IMR-90 (cell line): ENCODE data around the gene EVI5. TPM values are rescaled to one million over a fixed set of nuclear protein-coding genes. Genes with fewer than 3 reads are reported as not detected.

Experiments
- ATAC-seq: fragments of 200-7000 bp; cut with Tn5 transposase; 2 replicates; pipeline ENCODE4 v1.9.1; 2020; ENCODE audit warnings: low read depth, mild to moderate bottlenecking, moderate library complexity
- BruUV-seq: library from RNA; stranded (reverse); fragments of 400-500 nt; replicated peaks from 2 replicates; lab custom pipeline; 2021; lab: Mats Ljungman, UMichigan
- CTCF ChIA-PET: fragments of 300-600 bp; formaldehyde crosslinking; extraction: SDS; loops from one replicate; lab custom pipeline; 2021; ENCODE audit warnings: antibody characterized with exemption; lab: Yijun Ruan, JAX
- POLR2A ChIA-PET: fragments of 300-600 bp; sonication (Branson Sonifier 250); formaldehyde crosslinking; loops from one replicate; lab custom pipeline; 2022; ENCODE audit warnings: antibody characterized with exemption; ENCODE audit not compliant: unreplicated experiment; lab: Charles Lee
- DNase-seq: peaks from one replicate; pipeline ENCODE4 v3.0.0; 2013
- H2AFZ ChIP-seq: replicated peaks from 2 replicates; pipeline ENCODE3; 2013; ENCODE audit warnings: low read length, mild to moderate bottlenecking; ENCODE audit not compliant: poor library complexity
- H2AK5ac ChIP-seq: 2 replicates; pipeline ENCODE4 v1.6.1; 2013; ENCODE audit warnings: low read depth, low read length, inconsistent platforms
- H2AK9ac ChIP-seq: replicated peaks from 2 replicates; pipeline ENCODE3; 2013; ENCODE audit warnings: mild to moderate bottlenecking, low read depth, low read length, moderate library complexity; ENCODE audit not compliant: poor library complexity
- H2BK120ac ChIP-seq: 2 replicates; pipeline ENCODE4 v1.6.1; 2013; ENCODE audit warnings: low read depth, low read length, inconsistent platforms
- H2BK15ac ChIP-seq: 3 replicates; pipeline ENCODE4 v1.6.1; 2013; ENCODE audit warnings: low read depth, low read length, inconsistent platforms
- H2BK20ac ChIP-seq: 2 replicates; pipeline ENCODE4 v1.6.1; 2013; ENCODE audit warnings: low read depth, mild to moderate bottlenecking, inconsistent platforms, low read length, moderate library complexity
- H2BK5ac ChIP-seq: 2 replicates; pipeline ENCODE4 v1.6.1; 2013; ENCODE audit warnings: mild to moderate bottlenecking, low read depth, low read length, inconsistent platforms; ENCODE audit not compliant: poor library complexity, severe bottlenecking
- H3K14ac ChIP-seq: replicated peaks from 2 replicates; pipeline ENCODE4 v1.6.1; 2013; ENCODE audit warnings: low read depth, low read length, inconsistent platforms
- H3K18ac ChIP-seq: 2 replicates; pipeline ENCODE4 v1.6.1; 2013; ENCODE audit warnings: low read depth, low read length, control low read depth
- H3K23ac ChIP-seq: 2 replicates; pipeline ENCODE4 v1.6.1; 2013; ENCODE audit warnings: low read depth, low read length, inconsistent platforms
- H3K27ac ChIP-seq: 2 replicates; pipeline ENCODE4 v1.5.1; 2013; ENCODE audit warnings: mild to moderate bottlenecking, control low read depth, low read length; ENCODE audit not compliant: insufficient read depth
- H3K27me3 ChIP-seq: 2 replicates; pipeline ENCODE4 v1.6.1; 2013; ENCODE audit warnings: low read length; ENCODE audit not compliant: control insufficient read depth, insufficient read depth
- H3K36me3 ChIP-seq: 2 replicates; pipeline ENCODE4 v1.6.1; 2013; ENCODE audit warnings: low read length, mixed read lengths; ENCODE audit not compliant: control insufficient read depth, insufficient read depth
- H3K4ac ChIP-seq: 2 replicates; pipeline ENCODE4 v1.6.1; 2013; ENCODE audit warnings: low read depth, low read length, inconsistent platforms
- H3K4me1 ChIP-seq: 2 replicates; pipeline ENCODE4 v1.6.1; 2013; ENCODE audit warnings: low read length, mixed read lengths; ENCODE audit not compliant: control insufficient read depth, insufficient read depth
- H3K4me2 ChIP-seq: 2 replicates; pipeline ENCODE4 v1.6.1; 2013; ENCODE audit warnings: low read depth, mild to moderate bottlenecking, control low read depth, low read length, moderate library complexity
- H3K4me3 ChIP-seq: 2 replicates; pipeline ENCODE4 v1.5.1; 2013; ENCODE audit warnings: low read depth, mild to moderate bottlenecking, control low read depth, low read length, moderate library complexity; ENCODE audit not compliant: insufficient read depth
- H3K56ac ChIP-seq: 2 replicates; pipeline ENCODE4 v1.6.1; 2013; ENCODE audit warnings: low read length, inconsistent platforms; ENCODE audit not compliant: insufficient read depth; ENCODE audit errors: extremely low read depth
- H3K79me1 ChIP-seq, 2 experiments: 2 replicates each; pipeline ENCODE4 v1.6.1; 2013; ENCODE audit warnings: low read length in 2 of 2, inconsistent platforms in 1 of 2, low read depth in 1 of 2
- H3K9ac ChIP-seq: 2 replicates; pipeline ENCODE4 v1.6.1; 2013; ENCODE audit warnings: low read depth, low read length, control low read depth
- H3K9me1 ChIP-seq: 2 replicates; pipeline ENCODE4 v1.6.1; 2013; ENCODE audit warnings: low read length, inconsistent platforms; ENCODE audit not compliant: insufficient read depth
- H3K9me3 ChIP-seq: 2 replicates; pipeline ENCODE4 v1.6.1; 2013; ENCODE audit warnings: low read length; ENCODE audit not compliant: control insufficient read depth, insufficient read depth
- H4K20me1 ChIP-seq: 2 replicates; pipeline ENCODE4 v1.6.1; 2013; ENCODE audit warnings: low read length, inconsistent platforms; ENCODE audit not compliant: insufficient read depth
- H4K5ac ChIP-seq: 2 replicates; pipeline ENCODE4 v1.6.1; 2013; ENCODE audit warnings: mild to moderate bottlenecking, low read depth, low read length, control low read depth
- H4K8ac ChIP-seq, 2 experiments: 2 replicates each; pipeline ENCODE4 v1.6.1; 2013; ENCODE audit warnings: low read depth in 2 of 2, low read length in 2 of 2, control low read depth in 1 of 2, inconsistent platforms in 1 of 2
- H4K91ac ChIP-seq: 2 replicates; pipeline ENCODE4 v1.6.1; 2013; ENCODE audit warnings: low read depth, low read length, inconsistent platforms; ENCODE audit not compliant: insufficient read depth
- BHLHE40 ChIP-seq: fragments of 150-350 bp; IDR thresholded peaks from 2 replicates; pipeline ENCODE4 v1.6.1; 2016; ENCODE audit warnings: mild to moderate bottlenecking, low read depth, low read length
- CEBPB ChIP-seq: IDR thresholded peaks from 2 replicates; pipeline ENCODE4 v1.6.1; 2012; ENCODE audit warnings: low read depth, low read length, improper control_type of control experiment
- CTCF ChIP-seq: conservative IDR thresholded peaks from 2 replicates; pipeline ENCODE4 v1.5.1; 2012; ENCODE audit warnings: mild to moderate bottlenecking, low read depth, low read length, improper control_type of control experiment
- ELK1 ChIP-seq: fragments of 150-350 bp; IDR thresholded peaks from 2 replicates; pipeline ENCODE4 v1.6.1; 2016; ENCODE audit warnings: low read depth, mild to moderate bottlenecking, low read length, moderate library complexity, borderline replicate concordance
- FOS ChIP-seq: fragments of 150-350 bp; IDR thresholded peaks from 2 replicates; pipeline ENCODE4 v1.6.1; 2016; ENCODE audit warnings: low read depth, low read length
- MAFK ChIP-seq: IDR thresholded peaks from 2 replicates; pipeline ENCODE4 v1.6.1; 2012; ENCODE audit warnings: low read depth, low read length, improper control_type of control experiment
- MXI1 ChIP-seq: IDR thresholded peaks from 2 replicates; pipeline ENCODE4 v1.6.1; 2012; ENCODE audit warnings: low read depth, mild to moderate bottlenecking, low read length, moderate library complexity, borderline replicate concordance
- NFE2L2 ChIP-seq: fragments of 150-350 bp; IDR thresholded peaks from 2 replicates; pipeline ENCODE4 v1.6.1; 2016; ENCODE audit warnings: low read depth, mild to moderate bottlenecking, low read length
- RAD21 ChIP-seq: IDR thresholded peaks from 2 replicates; pipeline ENCODE4 v1.6.1; 2012; ENCODE audit warnings: low read length, improper control_type of control experiment
- RFX5 ChIP-seq: IDR thresholded peaks from 2 replicates; pipeline ENCODE4 v1.8.0; 2012; ENCODE audit warnings: low read depth, mild to moderate bottlenecking, low read length, moderate library complexity
- SMC3 ChIP-seq: fragments of 150-350 bp; IDR thresholded peaks from 2 replicates; pipeline ENCODE4 v1.6.1; 2016; ENCODE audit warnings: low read depth, mild to moderate bottlenecking, antibody characterized with exemption, low read length, moderate library complexity
- WGBS, 2 experiments: methylation state at CpG; one replicate each; pipeline versions ENCODE4 v1.1.5 to v1.1.7; 2013; ENCODE audit warnings: missing lambda C conversion rate in 2 of 2; ENCODE audit not compliant: insufficient read length in 1 of 2; ENCODE audit errors: extremely low coverage in 2 of 2; 5-methylcytosine and 5-hydroxymethylcytosine counted together
- dilution Hi-C: fragments of 300-500 bp; cut with HindIII; formaldehyde crosslinking; loops from one replicate; pipeline ENCODE4 v1.14.3; 2018; ENCODE audit warnings: low sequenced_read_pairs; ENCODE audit not compliant: unreplicated experiment
- in situ Hi-C: fragments of 300-500 bp; cut with MboI; formaldehyde crosslinking; loops from 3 replicates; pipeline ENCODE4 v1.14.3; 2019; ENCODE audit warnings: low sequenced_read_pairs, inconsistent platforms, mixed read lengths
- intact Hi-C: fragments of 100-400 bp; cut with micrococcal nuclease; formaldehyde crosslinking; loops from 2 replicates; pipeline ENCODE4 v1.10.0; 2022
- polyA plus RNA-seq, 3 experiments: library from polyadenylated mRNA; depleted of rRNA; stranded (reverse); fragments of >200 nt; gene quantifications; 2 replicates each; pipeline ENCODE4 v1.2.3, GENCODE V29; 2012; ENCODE audit warnings: low replicate concordance in 1 of 3
- total RNA-seq: library from RNA; depleted of rRNA; stranded (reverse); fragments of >200 nt; gene quantifications from 2 replicates; pipeline ENCODE4 v1.2.3, GENCODE V29; 2012

The EVI5 gene
- total and polyA plus RNA-seq, 2 of the 4 experiments (the other 2 are of a cell fraction): 13.9 to 26.9 TPM

DNA sequence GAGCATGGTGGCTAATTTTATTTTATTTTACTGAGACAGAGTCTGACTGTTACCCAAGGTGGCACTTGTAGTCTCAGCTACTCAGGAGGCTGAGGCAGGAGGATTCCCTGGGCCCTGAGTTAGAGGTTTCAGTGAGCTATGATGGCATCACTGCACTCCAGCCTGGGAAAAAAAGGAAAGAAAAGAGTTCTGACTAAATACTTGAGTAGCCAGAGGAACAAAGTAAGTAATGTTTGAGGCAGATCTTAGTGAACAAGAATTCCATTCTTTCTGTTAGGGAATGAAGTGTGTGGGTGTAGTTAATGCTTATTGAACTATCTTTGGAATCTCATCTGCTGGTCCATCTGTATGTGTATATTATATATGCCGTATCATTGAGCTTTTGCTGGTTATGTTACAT lies 13.1 kb upstream of the EVI5 start:
- Histone ChIP-seq H4K91ac (no peak overlapping the region), H2BK120ac (peak overlapping the region; percentile 53; the same call in 1 of the 2 replicates), H3K9me3 (peaks cover 6% of the 10 kb centered on the region; the same call in 1 of the 2 replicates), H3K56ac (peak overlapping the region; percentile 28; the same call in 1 of the 2 replicates), H2BK20ac (0 out of 2 replicates have a peak overlapping the region, but pooled peaks have one; percentile 1), H2BK15ac (peak overlapping the region; percentile 58; the same call in 1 of the 3 replicates), H4K8ac (peak overlapping the region in 1 of 2 experiments; percentile 48; a peak in 1 of 4 replicates), H2AK5ac (peak overlapping the region; percentile 49; the same call in 1 of the 2 replicates), H3K9ac (no peak overlapping the region), H2AFZ (no peak overlapping the region), H3K23ac (no peak overlapping the region; the same call in 1 of the 2 replicates), H3K9me1 (peaks cover 6% of the 10 kb centered on the region; the same call in 1 of the 2 replicates), H3K27ac (peak overlapping the region; percentile 45; the same call in 1 of the 2 replicates), H3K36me3 (no peaks in the 10 kb centered on the region), H3K4me3 (no peak overlapping the region), H3K4me2 (peak overlapping the region; percentile 31; the same call in 1 of the 2 replicates), H3K4ac (peak overlapping the region; percentile 37; the same call in 1 of the 2 replicates), H2AK9ac (no peak overlapping the region), H3K14ac (no peak overlapping the region), H4K5ac (no peak overlapping the region), H2BK5ac (peak overlapping the region; percentile 77), H4K20me1 (no peaks in the 10 kb centered on the region), H3K27me3 (no peaks in the 10 kb centered on the region), H3K79me1 (no peaks in the 10 kb centered on the region), H3K4me1 (peaks cover 9% of the 10 kb centered on the region; the same call in 1 of the 2 replicates), H3K18ac (peak overlapping the region; percentile 15; the same call in 1 of the 2 replicates)
- dilution Hi-C loops (no loop called here), intact Hi-C loops (no loop called here), in situ Hi-C loops (no loop called here)
- DNase-seq (peak; percentile 86), ATAC-seq (peak; percentile 79)
- BruUV-seq: no TSS peak
- no CpG with 5 or more reads among the region's 1 CpG for WGBS, 2 experiments
- ChIA-PET CTCF (interaction anchor here (1.0 kb wide), 1 partner anchor 13 kb away, joined by 3 read pairs; the partner anchor contains the start of gene EVI5), POLR2A (interaction anchor here (0.6 kb wide), 1 partner anchor 67 kb away, joined by 16 read pairs; no protein-coding TSS in a partner anchor)
- no peak for TF ChIP-seq BHLHE40
- TF ChIP-seq NFE2L2: no peak
- no peak for TF ChIP-seq CTCF
- TF ChIP-seq MAFK: no peak
- no peak for TF ChIP-seq CEBPB
- TF ChIP-seq SMC3: no peak
- no peak for TF ChIP-seq FOS
- no peak for TF ChIP-seq MXI1
- no peak for TF ChIP-seq RAD21
- no peak for TF ChIP-seq RFX5
- TF ChIP-seq ELK1: no peak
